NOMO-1 treated with DMSO at 0.1 percent for 48 hours (cell line): ENCODE results near the gene KRT6C.

ENCODE experiments used
- DNase-seq: peaks from one replicate; lab custom pipeline; 2025; ENCODE audit not compliant: unreplicated experiment; lab: John Stamatoyannopoulos, UW

Gene KRT6C

DNA sequence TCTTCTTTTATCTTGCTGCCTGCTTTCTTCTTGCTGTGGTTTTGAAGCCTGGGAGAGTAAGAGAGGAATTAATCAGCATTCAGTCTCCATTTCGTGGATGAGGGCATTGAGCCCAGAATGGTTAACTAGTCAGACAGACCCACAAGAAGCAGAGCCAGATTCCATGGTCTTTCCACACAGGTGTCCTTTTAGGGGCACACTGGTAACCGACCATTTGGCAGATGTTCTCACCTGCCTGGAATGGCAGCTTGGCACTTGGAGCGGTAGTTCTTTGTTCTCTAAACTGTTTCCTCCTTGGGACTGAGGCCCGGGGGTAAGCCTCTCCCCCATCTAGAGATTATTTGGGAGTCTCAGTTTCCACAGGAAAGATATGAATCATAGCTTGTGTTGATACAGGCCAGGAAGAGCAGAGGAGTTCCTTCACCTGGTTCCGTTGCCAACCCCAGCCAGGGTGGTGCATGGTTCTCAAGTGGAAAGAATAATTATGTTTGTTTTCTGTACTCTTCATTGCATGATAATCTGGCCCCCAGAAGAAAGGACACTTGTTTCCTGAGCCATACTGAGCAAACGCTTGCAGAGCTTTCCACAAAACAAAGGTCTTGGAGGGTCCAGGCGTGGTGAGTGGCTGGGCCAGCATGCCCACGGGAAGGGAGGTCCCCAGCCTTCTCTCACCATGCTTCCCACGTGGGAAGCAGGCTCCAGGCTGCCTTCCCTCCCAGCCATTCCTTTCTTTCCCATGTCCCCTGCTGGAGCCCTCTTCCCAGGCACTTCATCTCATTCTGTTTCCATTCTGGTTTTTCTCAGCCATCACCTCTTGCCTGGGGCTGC lies 37.4 kb downstream of the KRT6C start:
- DNase-seq: no peak

DNA sequence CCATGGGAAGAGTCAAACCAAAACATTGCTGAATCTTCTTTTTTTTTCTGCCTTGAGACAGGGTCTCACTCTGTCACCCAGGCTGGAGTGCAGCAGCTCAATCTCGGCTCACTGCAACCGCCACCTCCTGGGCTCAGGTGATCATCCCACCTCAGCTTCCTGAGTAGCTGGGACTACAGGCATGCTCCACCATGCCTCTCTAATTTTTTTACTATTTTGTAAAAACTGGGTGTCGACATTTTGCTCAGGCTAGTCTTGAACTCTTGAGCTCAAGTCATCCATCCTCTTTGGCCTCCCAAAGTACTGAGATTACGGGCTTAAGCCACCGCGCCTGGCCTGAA lies 38.0 kb downstream of the KRT6C start:
- no peak for DNase-seq

DNA sequence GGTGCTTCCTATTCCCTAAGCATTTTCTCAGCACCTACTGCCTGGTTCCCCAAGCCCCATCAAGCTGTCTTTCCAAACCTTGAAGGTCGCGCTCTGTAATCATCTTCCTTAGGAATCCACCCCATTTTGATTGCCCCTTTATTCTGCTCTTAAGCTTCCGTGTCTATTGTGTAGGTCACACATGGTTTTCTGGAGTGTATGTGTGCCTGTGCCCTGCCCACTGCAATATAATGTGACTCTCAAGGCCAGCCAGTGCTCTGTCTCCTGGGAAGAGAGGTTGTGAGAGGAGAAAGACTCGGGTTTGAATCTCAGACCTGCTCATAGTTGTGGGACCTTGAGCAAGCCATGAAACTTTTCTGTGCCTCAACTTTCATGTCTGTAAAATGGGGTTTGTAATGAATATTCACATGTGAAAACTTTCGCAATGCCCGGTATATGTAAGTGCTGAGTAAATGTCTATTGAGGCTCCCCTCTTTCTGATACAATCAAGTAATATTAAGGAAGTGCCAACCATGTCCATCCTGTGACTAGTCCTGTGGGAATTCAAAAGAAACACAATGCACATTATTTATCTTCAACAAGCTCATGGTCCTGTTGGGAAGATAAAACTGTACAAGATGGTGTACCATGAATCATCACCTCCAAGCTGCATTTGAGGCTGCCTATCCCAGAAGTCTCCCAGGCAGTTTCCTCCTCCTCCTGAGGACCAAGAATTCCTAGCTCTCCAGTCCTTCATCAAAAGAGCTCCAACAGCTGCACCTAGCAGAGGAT lies 38.7 kb downstream of the KRT6C start:
- DNase-seq: no peak

DNA sequence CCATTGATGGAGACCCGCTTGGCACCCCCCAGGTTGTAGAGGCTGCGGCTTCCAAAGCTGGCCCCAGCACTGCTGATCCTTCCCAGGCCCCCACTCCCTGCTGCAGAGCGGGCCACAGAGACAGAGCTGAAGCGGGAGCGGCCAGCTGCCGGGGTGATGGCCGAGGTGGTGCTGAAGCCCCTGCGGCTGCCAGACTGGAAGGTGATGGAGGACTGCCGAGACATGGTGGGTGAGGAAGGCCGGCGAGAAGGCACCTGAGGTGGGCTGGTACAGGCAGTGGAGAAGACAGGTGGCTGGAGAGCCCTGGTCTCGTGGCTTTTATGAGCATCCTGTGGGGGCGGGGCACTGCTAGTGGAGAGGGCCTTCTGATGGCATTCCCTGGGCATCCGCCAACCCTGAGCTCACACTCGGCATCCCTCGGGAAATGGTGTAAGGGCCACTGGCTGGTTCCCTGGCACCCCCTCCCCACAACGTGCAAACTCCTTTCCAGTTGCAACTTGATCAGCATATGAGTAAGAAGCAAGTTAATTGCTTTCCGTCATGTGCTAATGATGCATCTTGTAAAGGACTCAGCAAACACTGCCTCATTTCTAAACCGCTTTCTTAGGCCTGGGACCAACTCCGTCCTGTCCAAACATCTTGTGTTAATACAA lies 39.4 kb downstream of the KRT6C start, which contains the start of gene KRT75:
Gene KRT75, minus strand, starts transcription at position 291 of the 653 bp plus-strand sequence. Its CDS starts 67 bp downstream, at position 224.
- no peak for DNase-seq

DNA sequence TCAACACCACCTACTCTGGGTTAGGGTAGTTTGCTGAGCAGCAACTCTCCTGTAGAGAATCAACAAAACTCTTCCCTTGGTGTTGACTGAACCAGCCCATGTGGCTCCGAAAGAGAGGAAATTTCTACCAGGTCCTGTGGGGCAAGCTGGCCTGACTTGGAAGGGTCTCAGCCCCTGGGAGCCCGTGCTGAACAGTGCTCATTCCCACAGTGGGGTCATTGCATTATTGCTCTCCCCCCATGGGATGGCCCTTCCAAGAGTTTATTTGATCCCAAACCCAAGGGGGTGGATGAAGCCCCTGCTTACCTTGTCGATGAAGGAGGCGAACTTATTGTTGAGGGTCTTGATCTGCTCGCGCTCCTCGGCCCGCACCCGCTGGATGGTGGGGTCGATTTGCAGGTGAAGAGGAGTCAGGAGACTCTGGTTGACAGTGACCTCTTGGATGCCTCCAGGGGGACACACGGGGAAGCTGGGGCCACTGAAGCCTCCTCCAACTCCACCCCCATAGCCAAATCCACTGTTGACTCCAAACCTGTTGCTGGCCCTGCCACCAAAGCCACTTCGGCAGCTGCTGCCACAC lies 40.0 kb downstream of the KRT6C start:
- DNase-seq: no peak

DNA sequence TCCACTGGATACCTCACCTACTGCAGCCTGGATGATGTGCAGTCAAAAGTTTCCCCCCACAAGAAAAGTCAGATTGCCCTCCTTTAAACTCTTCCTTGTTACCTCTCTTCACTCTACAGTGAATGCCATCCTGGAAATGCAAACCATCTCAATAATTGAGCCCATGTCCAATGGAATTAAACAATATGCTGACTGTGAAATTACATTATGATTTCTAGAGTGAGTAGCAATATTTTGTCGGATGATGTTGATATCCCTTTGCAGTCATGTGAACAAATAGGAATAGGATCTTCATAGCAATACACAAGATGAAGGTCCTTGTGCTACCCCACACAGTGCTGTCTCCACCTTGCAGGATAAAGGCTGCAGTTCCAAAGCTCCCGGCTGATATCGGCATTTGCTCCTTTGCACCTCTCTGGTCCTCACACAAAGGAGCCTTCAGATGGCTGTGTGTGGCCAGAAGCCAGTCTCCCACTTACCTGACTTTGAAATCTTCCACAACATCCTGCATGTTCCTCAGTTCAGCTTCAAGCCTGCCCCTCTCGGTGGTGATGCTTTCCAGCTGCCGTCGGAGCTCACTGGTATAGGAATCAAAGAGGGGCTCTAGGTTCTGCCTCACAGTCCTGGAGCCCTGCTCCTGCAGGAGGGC lies 40.9 kb downstream of the KRT6C start:
- no peak for DNase-seq

DNA sequence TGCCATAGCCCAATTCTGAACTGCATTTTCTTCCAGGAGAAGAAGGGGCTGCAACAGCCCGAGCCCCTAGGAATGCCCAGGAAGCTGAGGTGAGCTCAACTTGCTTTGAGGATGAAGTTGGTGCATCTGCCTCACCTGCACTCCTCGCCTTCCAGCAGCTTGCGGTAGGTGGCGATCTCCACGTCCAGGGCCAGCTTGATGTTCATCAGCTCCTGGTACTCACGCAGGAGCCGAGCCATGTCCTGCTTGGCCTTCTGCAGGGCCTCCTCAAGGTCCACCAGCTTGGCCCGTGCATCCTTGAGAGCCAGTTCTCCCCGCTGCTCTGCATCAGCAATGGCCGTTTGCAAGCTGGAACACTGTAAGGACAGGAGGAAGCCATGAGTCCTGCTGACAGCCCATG lies 45.5 kb downstream of the KRT6C start:
- no peak for DNase-seq

DNA sequence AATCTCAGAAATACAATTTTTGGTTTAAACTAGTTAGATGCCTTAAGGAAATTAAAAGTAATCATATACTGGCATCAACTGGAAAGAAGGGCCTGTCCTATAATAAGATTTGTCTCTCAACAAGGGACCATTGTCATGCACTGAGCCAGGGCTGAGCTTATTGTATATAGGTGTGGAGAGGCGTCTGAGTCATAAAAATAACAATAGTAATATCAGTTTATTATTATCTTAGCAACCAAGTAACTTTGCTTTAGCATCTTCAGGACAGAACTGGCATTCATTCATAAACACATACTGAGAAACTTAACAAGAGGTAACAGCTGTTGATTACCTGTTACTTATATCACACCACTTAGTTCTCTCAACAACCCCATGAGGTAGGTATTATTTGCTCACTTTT lies 46.5 kb downstream of the KRT6C start:
- no peak for DNase-seq

DNA sequence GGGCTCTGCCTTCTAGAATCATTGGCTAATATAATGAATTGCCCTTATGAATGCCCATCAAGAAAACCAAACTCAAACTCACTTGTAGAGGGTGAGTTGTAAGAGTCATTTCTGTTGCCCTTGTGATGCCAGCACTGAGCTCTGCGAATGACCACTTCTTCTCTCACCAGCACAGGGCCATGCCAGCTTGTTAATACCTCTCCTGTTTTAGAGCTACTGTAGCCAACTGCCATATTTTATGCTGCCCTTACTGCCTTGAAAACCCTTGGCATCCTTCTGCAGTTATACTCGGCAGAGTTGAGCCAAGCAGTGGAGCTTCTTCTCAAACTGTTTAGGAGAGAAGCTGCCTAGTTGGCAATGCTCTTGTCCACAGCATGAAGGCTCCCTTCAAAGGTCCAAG lies 47.6 kb downstream of the KRT6C start:
- no peak for DNase-seq

DNA sequence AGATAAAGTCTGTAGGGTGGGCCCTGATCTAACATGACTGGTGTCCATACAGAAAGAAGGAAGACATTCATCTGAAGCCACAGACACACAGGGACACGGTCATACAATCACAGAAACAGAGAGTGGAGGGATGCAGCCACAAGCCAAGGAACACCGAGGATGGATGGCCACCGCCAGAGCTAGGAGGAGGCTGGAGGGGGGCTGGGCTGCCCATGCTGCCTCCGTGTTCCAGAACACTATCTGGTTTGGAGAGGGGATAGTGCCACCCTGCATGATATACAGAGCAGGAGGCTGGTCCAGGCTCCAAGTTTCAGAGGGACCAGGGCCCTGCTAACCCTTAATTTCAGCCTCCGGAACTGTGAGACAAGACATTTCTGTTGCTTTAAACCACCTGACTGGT lies 48.1 kb downstream of the KRT6C start:
- no peak for DNase-seq

DNA sequence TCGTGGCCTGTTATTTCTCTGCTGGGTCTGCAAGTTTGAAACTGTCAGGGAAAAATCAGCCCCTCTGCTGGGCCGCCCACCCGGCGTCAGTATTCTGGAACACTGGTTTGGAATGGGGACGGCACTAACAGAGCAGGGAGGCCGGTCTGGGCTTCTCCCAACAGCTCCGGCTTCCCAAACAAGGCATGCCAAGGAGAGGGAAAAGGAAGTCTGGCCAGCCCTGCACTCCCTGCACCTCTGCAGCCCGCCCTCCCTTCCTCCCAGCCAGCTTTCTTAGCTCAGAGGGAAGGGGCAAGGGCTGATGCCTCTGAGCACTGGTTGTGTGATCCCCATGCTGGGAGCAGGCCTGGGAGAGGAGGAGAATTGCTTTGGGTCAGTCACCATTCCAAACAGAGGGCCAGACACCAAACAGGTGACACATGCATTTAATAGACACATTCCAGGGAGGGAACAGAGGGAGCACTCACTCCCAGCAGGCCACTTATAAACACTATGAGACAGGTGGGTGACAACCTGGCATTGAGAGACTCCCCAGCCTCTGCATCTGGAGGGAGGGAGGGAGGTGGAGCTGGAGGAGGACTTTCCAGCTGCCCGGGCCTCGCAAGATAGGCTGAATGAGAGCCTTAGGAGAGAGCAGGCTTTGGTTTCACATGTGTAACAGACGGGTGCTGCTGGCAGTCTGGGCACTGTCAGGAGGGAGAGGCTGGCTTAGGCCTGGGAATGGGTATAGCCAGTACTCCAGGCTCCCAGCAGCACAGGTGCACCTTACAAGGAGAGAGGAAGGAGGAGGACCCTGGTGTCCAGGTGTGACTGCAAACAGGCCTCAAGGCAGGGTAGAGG lies 49.7 kb downstream of the KRT6C start:
- no peak for DNase-seq

DNA sequence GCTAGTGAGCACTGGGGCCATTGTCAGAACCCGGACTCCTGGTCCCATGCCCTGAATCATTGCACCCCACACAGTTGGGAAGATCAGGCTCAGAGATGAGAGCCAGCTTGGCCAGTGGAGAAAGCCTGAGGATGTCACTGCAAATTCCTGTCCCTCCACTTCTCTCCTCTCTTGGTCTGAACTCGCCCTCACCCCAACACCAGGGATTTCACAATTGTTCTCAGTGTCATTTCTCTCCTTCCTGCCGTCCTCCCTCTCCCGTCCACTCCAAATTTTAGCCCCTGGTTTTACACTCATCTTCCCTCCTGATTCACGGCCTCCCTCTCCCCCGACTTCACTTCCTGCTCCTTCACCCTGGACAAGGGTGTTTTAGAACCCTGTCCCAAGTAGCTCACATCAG lies 50.6 kb downstream of the KRT6C start:
- no peak for DNase-seq

DNA sequence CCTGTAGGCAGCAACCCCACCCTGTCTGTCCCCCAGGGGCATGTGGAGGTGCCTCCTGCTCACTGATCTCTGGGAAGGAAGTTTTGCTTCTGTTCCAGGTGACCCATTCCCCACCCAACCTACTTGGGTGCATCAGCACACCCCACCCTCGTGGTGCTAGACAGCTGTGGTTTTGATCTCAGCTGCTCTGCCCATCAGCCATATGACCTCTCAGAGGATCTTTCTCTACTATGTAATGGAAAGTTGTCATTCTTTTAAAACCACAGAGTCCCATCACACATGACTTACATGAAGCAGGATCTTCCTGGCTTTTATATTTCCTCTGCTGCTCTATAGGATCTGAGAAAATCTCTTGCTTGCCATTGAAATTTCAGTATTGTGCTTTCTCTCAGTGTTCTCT lies 53.9 kb downstream of the KRT6C start:
- DNase-seq: no peak

DNA sequence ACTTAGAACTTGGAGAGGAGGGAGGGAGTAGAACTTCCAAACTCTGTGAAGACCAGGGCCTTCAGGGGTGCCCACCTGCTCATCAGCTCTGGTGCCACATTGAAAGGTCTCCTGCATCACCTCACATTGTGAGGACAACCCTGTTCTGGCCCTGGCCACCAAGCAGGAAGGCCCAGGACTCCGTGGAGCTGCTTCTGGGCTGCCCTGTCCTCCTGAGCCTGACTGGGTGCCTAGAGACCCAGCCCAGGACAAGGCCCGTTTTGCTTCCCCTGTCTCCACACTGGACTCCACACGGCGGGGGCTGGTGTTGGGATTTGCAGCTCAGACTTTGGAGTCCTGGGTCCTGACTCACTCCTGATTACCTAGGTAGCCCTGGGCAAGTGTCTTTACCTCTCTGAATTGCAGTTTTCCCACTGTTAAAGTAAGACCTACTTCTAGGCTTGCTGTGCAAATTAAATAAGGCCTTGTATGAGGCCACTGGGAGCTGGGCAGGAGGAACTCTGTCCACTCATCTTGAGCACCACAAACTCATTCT lies 55.0 kb downstream of the KRT6C start:
- DNase-seq: no peak
